H9 (cell line): ENCODE data around the gene CASQ1. TPM values are rescaled to one million over a fixed set of nuclear protein-coding genes. Genes with fewer than 3 reads are reported as not detected.

Experiments used
- DNase-seq: peaks from one replicate; pipeline ENCODE4 v3.0.0-alpha.2; 2017
- H2AFZ ChIP-seq: one replicate; pipeline ENCODE4 v1.6.1; 2013; ENCODE audit warnings: mild to moderate bottlenecking, low read length, control low read depth, moderate library complexity
- H2AK5ac ChIP-seq: 2 replicates; pipeline ENCODE4 v1.6.1; 2013; ENCODE audit warnings: low read length, control low read depth, mixed read lengths; ENCODE audit not compliant: insufficient read length
- H2BK120ac ChIP-seq: one replicate; pipeline ENCODE4 v1.6.1; 2013; ENCODE audit warnings: low read depth, mild to moderate bottlenecking, low read length, control low read depth, inconsistent platforms; ENCODE audit not compliant: poor library complexity, severe bottlenecking
- H2BK12ac ChIP-seq: 2 replicates; pipeline ENCODE4 v1.6.1; 2013; ENCODE audit warnings: low read length, control low read depth, mixed read lengths, low read depth; ENCODE audit not compliant: insufficient read length
- H2BK15ac ChIP-seq: 2 replicates; pipeline ENCODE4 v1.6.1; 2013; ENCODE audit warnings: low read depth, low read length, control low read depth
- H2BK20ac ChIP-seq: one replicate; pipeline ENCODE4 v1.6.1; 2013; ENCODE audit warnings: low read depth, mild to moderate bottlenecking, low read length, control low read depth, inconsistent platforms; ENCODE audit not compliant: poor library complexity, severe bottlenecking
- H2BK5ac ChIP-seq: 2 replicates; pipeline ENCODE4 v1.6.1; 2013; ENCODE audit warnings: low read length, control low read depth, mixed read lengths; ENCODE audit not compliant: insufficient read length
- H3K14ac ChIP-seq: 2 replicates; pipeline ENCODE4 v1.6.1; 2013; ENCODE audit warnings: low read length, control low read depth; ENCODE audit not compliant: insufficient read depth
- H3K18ac ChIP-seq: 2 replicates; pipeline ENCODE4 v1.6.1; 2013; ENCODE audit warnings: low read depth, mild to moderate bottlenecking, mixed read lengths, low read length, control low read depth; ENCODE audit not compliant: insufficient read length
- H3K23ac ChIP-seq: 2 replicates; pipeline ENCODE4 v1.6.1; 2013; ENCODE audit warnings: low read length, control low read depth, mixed read lengths, low read depth; ENCODE audit not compliant: insufficient read length
- H3K23me2 ChIP-seq: 2 replicates; pipeline ENCODE4 v1.6.1; 2013; ENCODE audit warnings: low read depth, mild to moderate bottlenecking, mixed read lengths, low read length, control low read depth; ENCODE audit not compliant: insufficient read length, poor library complexity, severe bottlenecking
- H3K27ac ChIP-seq: 2 replicates; pipeline ENCODE4 v1.5.1; 2013; ENCODE audit warnings: low read length, control low read depth, mixed read lengths, low read depth; ENCODE audit not compliant: insufficient read length
- H3K27me3 ChIP-seq: 2 replicates; pipeline ENCODE4 v1.6.1; 2013; ENCODE audit warnings: low read length, control low read depth, inconsistent platforms; ENCODE audit not compliant: insufficient read depth
- H3K4ac ChIP-seq: 2 replicates; pipeline ENCODE4 v1.6.1; 2013; ENCODE audit warnings: low read depth, mild to moderate bottlenecking, control low read depth, inconsistent platforms, low read length, moderate library complexity
- H3K4me1 ChIP-seq: 2 replicates; pipeline ENCODE4 v1.6.1; 2013; ENCODE audit warnings: low read length, control low read depth, inconsistent platforms; ENCODE audit not compliant: insufficient read depth
- H3K4me2 ChIP-seq: 2 replicates; pipeline ENCODE4 v1.6.1; 2013; ENCODE audit warnings: low read length, control low read depth, mixed read lengths; ENCODE audit not compliant: insufficient read length, insufficient read depth
- H3K56ac ChIP-seq: 2 replicates; pipeline ENCODE4 v1.6.1; 2013; ENCODE audit warnings: low read depth, mild to moderate bottlenecking, mixed read lengths, low read length, control low read depth; ENCODE audit not compliant: insufficient read length
- H3K79me1 ChIP-seq: 2 replicates; pipeline ENCODE4 v1.6.1; 2013; ENCODE audit warnings: low read depth, mild to moderate bottlenecking, moderate library complexity, low read length, control low read depth, inconsistent platforms; ENCODE audit not compliant: insufficient read depth, poor library complexity, severe bottlenecking
- H3K79me2 ChIP-seq: 2 replicates; pipeline ENCODE4 v1.6.1; 2013; ENCODE audit warnings: low read length, control low read depth, inconsistent platforms; ENCODE audit not compliant: insufficient read depth
- H3K9ac ChIP-seq: 2 replicates; pipeline ENCODE4 v1.6.1; 2013; ENCODE audit warnings: low read length, control low read depth, mixed read lengths; ENCODE audit not compliant: insufficient read length; ENCODE audit errors: extremely low read depth
- H3K9me3 ChIP-seq: one replicate; pipeline ENCODE4 v1.6.1; 2013; ENCODE audit warnings: low read depth, low read length, inconsistent platforms; ENCODE audit not compliant: control insufficient read depth
- H3T11ph ChIP-seq: one replicate; pipeline ENCODE4 v1.6.1; 2013; ENCODE audit warnings: mild to moderate bottlenecking, low read length, control low read depth, inconsistent platforms
- H4K20me1 ChIP-seq: one replicate; pipeline ENCODE4 v1.6.1; 2013; ENCODE audit not compliant: control insufficient read depth, insufficient read length, insufficient read depth
- H4K5ac ChIP-seq: 2 replicates; pipeline ENCODE4 v1.6.1; 2013; ENCODE audit warnings: low read depth, mild to moderate bottlenecking, mixed read lengths, low read length, control low read depth; ENCODE audit not compliant: insufficient read length
- H4K8ac ChIP-seq: replicated peaks from 2 replicates; pipeline ENCODE4 v1.6.1; 2013; ENCODE audit warnings: low read length, control low read depth, mixed read lengths, low read depth; ENCODE audit not compliant: insufficient read length
- H4K91ac ChIP-seq: 2 replicates; pipeline ENCODE4 v1.6.1; 2013; ENCODE audit warnings: low read depth, mild to moderate bottlenecking, moderate library complexity, mixed read lengths, low read length, control low read depth; ENCODE audit not compliant: insufficient read length
- H3K27ac Mint-ChIP-seq, 3 experiments: 2 replicates in 2 of 3; 3 replicates in 1 of 3; pipeline ENCODE4 v1.8.0; 2020 to 2021; ENCODE audit warnings: mixed read lengths in 3 of 3, mild to moderate bottlenecking in 1 of 3, moderate library complexity in 1 of 3
- H3K27me3 Mint-ChIP-seq: 2 replicates; pipeline ENCODE4 v1.8.0; 2021; ENCODE audit warnings: low read depth, mild to moderate bottlenecking, moderate library complexity, mixed read lengths
- H3K36me3 Mint-ChIP-seq, 3 experiments: 2 replicates in 2 of 3; 3 replicates in 1 of 3; pipeline ENCODE4 v1.8.0; 2020 to 2021; ENCODE audit warnings: low read depth in 3 of 3, mixed read lengths in 3 of 3; ENCODE audit not compliant: insufficient read depth in 1 of 3
- H3K4me1 Mint-ChIP-seq, 2 experiments: 2 replicates each; pipeline ENCODE4 v1.8.0; 2020; ENCODE audit warnings: mixed read lengths in 2 of 2
- H3K4me3 Mint-ChIP-seq, 2 experiments: 2 replicates in 1 of 2; 3 replicates in 1 of 2; pipeline ENCODE4 v1.8.0; 2020 to 2021; ENCODE audit warnings: mild to moderate bottlenecking in 2 of 2, mixed read lengths in 2 of 2, moderate library complexity in 1 of 2
- H3K9me3 Mint-ChIP-seq, 2 experiments: 2 replicates in 1 of 2; 3 replicates in 1 of 2; pipeline ENCODE4 v1.8.0; 2020; ENCODE audit warnings: mild to moderate bottlenecking in 2 of 2, mixed read lengths in 2 of 2, moderate library complexity in 1 of 2
- CTCF ChIP-seq: fragments of 200-600 bp; sonication (generic); conservative IDR thresholded peaks from 3 replicates; pipeline ENCODE4 v1.8.0; 2021; ENCODE audit warnings: antibody characterized with exemption, mild to moderate bottlenecking
- WGBS: extraction: QIAGEN DNeasy Blood & Tissue Kit; methylation state at CpG from one replicate; pipeline ENCODE4 v1.1.7; 2013; ENCODE audit warnings: missing lambda C conversion rate, low lambda C conversion rate, mixed read lengths; ENCODE audit not compliant: insufficient read length; ENCODE audit errors: extremely low coverage; 5-methylcytosine and 5-hydroxymethylcytosine counted together
- total RNA-seq: library from RNA; stranded (reverse); gene quantifications from 2 replicates; pipeline ENCODE4 v1.2.1, GENCODE V29; 2021

Gene CASQ1
- total RNA-seq, 1 experiment from 2014 or later, result 0.55 TPM

GRCh38 chr1:160219062-160219929, 28.9 kb downstream of the CASQ1 start:
- peaks cover 18 to 90% (median 61%) of the 10 kb centered on the region in 3 experiments; a peak in 6 of 7 replicates for H3K36me3 Mint-ChIP-seq
- H3K4me2 ChIP-seq, result no peak overlapping the region
- WGBS, result no CpG with 5 or more reads among the region's 4 CpGs

More at GRCh38 chr1:160219062-160219929, 28.9 kb downstream of the CASQ1 start:
- H3K56ac ChIP-seq, result no peak overlapping the region
- H3K79me1 ChIP-seq, result no peaks in the 10 kb centered on the region
- H4K8ac ChIP-seq, result no peak overlapping the region
- H3K23ac ChIP-seq, result no peak overlapping the region
- H3K18ac ChIP-seq, result no peak overlapping the region
- H3K4ac ChIP-seq, result no peak overlapping the region
- DNase-seq, result peak; percentile 67
- TF ChIP-seq CTCF, result peak; percentile 62; the same call in 2 of the 3 replicates
- no peak overlapping the region for H2BK5ac ChIP-seq
- Mint-ChIP-seq H3K4me1 (peaks cover 15 to 17% of the 10 kb centered on the region in 2 experiments), H3K27me3 (no peaks in the 10 kb centered on the region), H3K9me3 (no peaks in the 10 kb centered on the region), H3K27ac (peak overlapping the region in 1 of 3 experiments; percentile 35; a peak in 3 of 7 replicates), H3K4me3 (no peak overlapping the region)
- H3K79me2 ChIP-seq, result no peaks in the 10 kb centered on the region
- no peak overlapping the region for H2BK15ac ChIP-seq
- H2BK120ac ChIP-seq, result no peak overlapping the region
- no peaks in the 10 kb centered on the region for H3K23me2 ChIP-seq
- no peak overlapping the region for H3K27ac ChIP-seq
- H3T11ph ChIP-seq, result no peak overlapping the region
- no peak overlapping the region for H2BK12ac ChIP-seq
- H4K91ac ChIP-seq, result no peak overlapping the region
- no peaks in the 10 kb centered on the region for H4K20me1 ChIP-seq
- no peak overlapping the region for H4K5ac ChIP-seq
- no peak overlapping the region for H3K9ac ChIP-seq
- H3K27me3 ChIP-seq, result no peaks in the 10 kb centered on the region
- H3K4me1 ChIP-seq, result no peaks in the 10 kb centered on the region
- no peak overlapping the region for H2AK5ac ChIP-seq
- H3K14ac ChIP-seq, result no peak overlapping the region
- H2BK20ac ChIP-seq, result no peak overlapping the region
- H3K9me3 ChIP-seq, result no peaks in the 10 kb centered on the region
- H2AFZ ChIP-seq, result no peak overlapping the region
